ENCODE data around the gene FARSB.
"Not testable (repeated sequence)": the region's sequence is repeated elsewhere in the genome, so short reads cannot be mapped to it uniquely, and the experiment has no call there.

FARSB gene

GRCh38 chr2:222603501-222603900, 52.4 kb downstream of the FARSB start:
- no peak for DNase-seq

- DNase-seq: no peak
Observed at GRCh38 chr2:222598611-222599010, 57.3 kb downstream of the FARSB start.

- DNase-seq: no peak
Observed at GRCh38 chr2:222595581-222595980, 60.3 kb downstream of the FARSB start.

GRCh38 chr2:222594679-222595078, 61.2 kb downstream of the FARSB start:
- no peak for DNase-seq

- DNase-seq: no peak
Observed at GRCh38 chr2:222592176-222592575, 63.7 kb downstream of the FARSB start.

GRCh38 chr2:222591661-222592060, 64.2 kb downstream of the FARSB start:
- DNase-seq: no peak

GRCh38 chr2:222584589-222584988, 71.3 kb downstream of the FARSB start:
- not testable (repeated sequence) for DNase-seq

GRCh38 chr2:222582928-222583327, 73.0 kb downstream of the FARSB start:
- peak; percentile 9 for DNase-seq

GRCh38 chr2:222577341-222577740, 78.6 kb downstream of the FARSB start:
- no peak for DNase-seq

- DNase-seq: no peak
Observed at GRCh38 chr2:222576171-222577081, 79.5 kb downstream of the FARSB start.

- no peak for DNase-seq
Observed at GRCh38 chr2:222575618-222576017, 80.3 kb downstream of the FARSB start.

GRCh38 chr2:222572751-222573174, 83.1 kb downstream of the FARSB start:
- DNase-seq: no peak

- DNase-seq: no peak
Observed at GRCh38 chr2:222572264-222572721, 83.6 kb downstream of the FARSB start.

GRCh38 chr2:222569826-222570225, 86.1 kb downstream of the FARSB start:
- no peak for DNase-seq

- peak; percentile 71 for DNase-seq
Observed at GRCh38 chr2:222568865-222569264, 87.0 kb downstream of the FARSB start.

- no peak for DNase-seq
Observed at GRCh38 chr2:222566229-222566628, 89.7 kb downstream of the FARSB start.

GRCh38 chr2:222563936-222564335, 92.0 kb downstream of the FARSB start:
- DNase-seq: no peak

- peak; percentile 70 for DNase-seq
Observed at GRCh38 chr2:222563106-222563718, 92.7 kb downstream of the FARSB start.

GRCh38 chr2:222561817-222562645, 93.9 kb downstream of the FARSB start:
- peak; percentile 61 for DNase-seq

GRCh38 chr2:222561151-222561550, 94.7 kb downstream of the FARSB start:
- no peak for DNase-seq

- no peak for DNase-seq
Observed at GRCh38 chr2:222554517-222554916, 101.4 kb downstream of the FARSB start.

GRCh38 chr2:222548992-222549391, 106.9 kb downstream of the FARSB start:
- DNase-seq: no peak

- no peak for DNase-seq
Observed at GRCh38 chr2:222547083-222547482, 108.8 kb downstream of the FARSB start.

Data from NCI-H1694 treated with DMSO at 0.1 percent for 48 hours (cell line).